WERI-Rb-1 (cell line): ENCODE data around the gene TM2D3.
A peak's percentile ranks its signal among the peaks of the same experiment; 100 is the strongest.

Experiments
- DNase-seq: peaks from one replicate; pipeline ENCODE4 v3.0.0-alpha.2; 2020
- H3K27ac ChIP-seq: fragments of 250-450 bp; sonication (Bioruptor Pico); 2 replicates; pipeline ENCODE4 v1.5.1; 2020; ENCODE audit warnings: mild to moderate bottlenecking, moderate library complexity
- H3K27me3 ChIP-seq: fragments of 250-450 bp; sonication (Bioruptor Pico); 2 replicates; pipeline ENCODE4 v1.5.1; 2021; ENCODE audit warnings: mild to moderate bottlenecking, low read depth, moderate library complexity; ENCODE audit not compliant: insufficient read depth, severe bottlenecking
- H3K36me3 ChIP-seq: fragments of 250-450 bp; sonication (Bioruptor Pico); 2 replicates; pipeline ENCODE4 v1.5.1; 2020; ENCODE audit warnings: mild to moderate bottlenecking, moderate library complexity
- H3K4me3 ChIP-seq: 2 replicates; pipeline ENCODE4 v1.5.1; 2011; ENCODE audit warnings: low read depth, mild to moderate bottlenecking, control low read depth, low read length
- H3K9me3 ChIP-seq: fragments of 250-450 bp; sonication (Bioruptor Pico); 2 replicates; pipeline ENCODE4 v1.5.1; 2021; ENCODE audit warnings: mild to moderate bottlenecking, moderate library complexity; ENCODE audit not compliant: severe bottlenecking
- CTCF ChIP-seq: IDR thresholded peaks from 2 replicates; pipeline ENCODE4 v1.5.1; 2011; ENCODE audit warnings: low read depth, mild to moderate bottlenecking, control low read depth, inconsistent platforms, low read length

The TM2D3 gene

DNA sequence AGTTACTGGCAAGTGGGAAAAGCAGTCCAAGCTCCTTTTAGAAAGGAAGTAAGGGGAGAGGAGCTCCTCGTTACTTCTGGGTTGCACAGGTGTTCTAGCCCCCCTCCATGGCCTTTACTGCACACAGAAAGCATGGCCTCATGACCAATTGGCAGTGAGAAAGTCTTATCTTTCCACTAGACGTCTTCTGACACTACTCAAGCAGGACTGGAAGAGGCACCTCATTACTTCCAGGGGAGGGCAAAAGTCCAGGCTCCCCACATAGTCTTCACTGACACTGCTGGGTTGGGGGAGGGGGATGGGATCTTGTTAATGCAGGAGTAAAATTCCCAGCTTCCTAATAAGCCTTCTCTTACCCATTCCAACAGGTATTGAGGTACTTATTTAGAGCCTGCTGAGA is 27.6 kb upstream of the TM2D3 start:
- Histone ChIP-seq H3K36me3 (peaks cover 3% of the 10 kb centered on the region; the same call in 1 of the 2 replicates), H3K27ac (no peak overlapping the region), H3K9me3 (no peaks in the 10 kb centered on the region), H3K4me3 (no peak overlapping the region), H3K27me3 (no peaks in the 10 kb centered on the region)
- no peak for DNase-seq
- TF ChIP-seq CTCF: no peak

- peak; percentile 66 for DNase-seq
- TF ChIP-seq CTCF: no peak
- H3K27ac ChIP-seq: peak overlapping the region; percentile 86
- peaks cover 4% of the 10 kb centered on the region for H3K36me3 ChIP-seq
- H3K4me3 ChIP-seq: no peak overlapping the region
- no peaks in the 10 kb centered on the region for H3K9me3 ChIP-seq
- H3K27me3 ChIP-seq: no peaks in the 10 kb centered on the region
Observed at GRCh38 chr15:101676921-101677329, 24.7 kb upstream of the TM2D3 start.

DNA sequence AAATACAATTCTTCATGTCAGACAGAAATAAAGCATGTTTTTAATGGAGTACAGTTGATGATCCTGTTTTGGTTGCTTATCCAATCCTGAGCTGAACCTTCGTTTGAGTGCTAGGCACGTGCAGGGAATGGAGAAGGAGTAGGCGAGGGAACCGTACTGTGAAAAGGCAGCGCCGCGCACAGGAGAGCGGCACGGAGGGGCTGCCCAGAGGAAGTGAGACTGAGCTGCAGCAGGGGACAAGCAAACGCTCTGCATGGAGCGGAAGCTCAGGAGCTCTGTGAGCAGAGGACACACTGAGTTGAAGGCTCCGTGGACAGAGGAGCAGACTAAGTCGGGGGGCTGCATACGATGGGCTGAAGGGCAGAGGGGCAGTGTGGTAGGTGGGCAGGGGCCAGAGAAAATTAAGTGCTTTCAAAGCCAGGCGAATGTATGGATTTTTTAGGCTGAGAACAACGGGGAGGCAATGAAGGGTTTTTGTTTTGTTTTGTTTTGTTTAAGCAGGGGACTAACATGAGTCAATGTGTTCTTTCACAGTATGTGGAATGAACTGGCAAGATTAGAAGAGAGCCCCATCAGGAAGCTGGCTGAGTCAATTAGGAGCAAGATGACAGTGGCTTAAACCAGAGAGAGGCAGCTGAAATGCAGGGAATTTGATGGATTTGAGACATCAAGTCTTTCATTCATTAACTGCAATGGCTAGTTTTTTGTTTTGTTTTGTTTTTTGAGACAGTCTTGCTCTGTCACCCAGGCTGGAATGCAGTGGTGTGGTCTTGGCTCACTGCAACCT is 23.8 kb upstream of the TM2D3 start:
- Histone ChIP-seq H3K36me3 (peaks cover 4% of the 10 kb centered on the region), H3K27ac (peak overlapping the region; percentile 86), H3K4me3 (no peak overlapping the region), H3K27me3 (no peaks in the 10 kb centered on the region), H3K9me3 (no peaks in the 10 kb centered on the region)
- no peak for TF ChIP-seq CTCF
- DNase-seq: no peak

DNA sequence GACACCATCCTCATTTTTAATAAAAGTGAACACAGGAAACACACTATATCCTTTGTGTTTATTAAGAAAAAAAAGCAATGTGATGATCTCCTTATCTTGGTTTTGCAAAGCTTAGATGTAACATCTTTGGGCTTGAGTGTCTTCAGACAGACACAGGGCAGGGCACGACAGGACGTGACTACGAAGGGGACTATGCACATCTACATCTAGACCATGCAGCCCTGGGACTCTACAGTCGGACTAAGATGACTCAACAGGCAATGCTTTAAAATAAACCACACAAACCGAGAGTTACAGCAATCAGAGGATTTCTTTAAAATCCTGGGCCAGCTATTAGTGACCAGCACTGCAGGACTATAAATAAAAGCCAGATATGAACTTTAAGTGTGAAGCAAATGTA is 22.8 kb upstream of the TM2D3 start:
- no peak overlapping the region for H3K27ac ChIP-seq
- TF ChIP-seq CTCF: no peak
- H3K9me3 ChIP-seq: no peaks in the 10 kb centered on the region
- no peak overlapping the region for H3K4me3 ChIP-seq
- H3K36me3 ChIP-seq: peaks cover 4% of the 10 kb centered on the region
- DNase-seq: no peak
- H3K27me3 ChIP-seq: no peaks in the 10 kb centered on the region

DNA sequence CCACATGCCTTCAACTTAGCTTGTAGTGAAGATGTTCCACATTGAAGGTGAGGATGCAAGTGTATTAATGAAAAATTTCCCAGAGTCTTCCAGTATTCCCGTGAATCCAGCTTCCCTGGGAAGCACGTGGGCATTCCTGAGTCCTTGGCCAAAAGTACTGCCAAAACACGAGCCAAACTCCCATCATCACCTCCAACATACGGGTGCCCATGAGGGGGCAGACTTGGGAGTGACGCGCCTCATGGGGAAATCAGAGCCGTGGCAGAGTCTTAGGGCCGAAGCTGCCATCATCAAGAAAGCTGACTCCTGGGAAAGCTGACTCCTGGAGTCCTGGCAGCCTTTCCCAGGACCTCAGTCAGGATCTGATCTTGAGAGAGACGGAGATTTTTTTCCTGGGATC is 20.1 kb upstream of the TM2D3 start:
- no peak overlapping the region for H3K27ac ChIP-seq
- no peaks in the 10 kb centered on the region for H3K27me3 ChIP-seq
- TF ChIP-seq CTCF: no peak
- peaks cover 4% of the 10 kb centered on the region for H3K36me3 ChIP-seq
- no peak for DNase-seq
- no peaks in the 10 kb centered on the region for H3K9me3 ChIP-seq
- H3K4me3 ChIP-seq: no peak overlapping the region

DNA sequence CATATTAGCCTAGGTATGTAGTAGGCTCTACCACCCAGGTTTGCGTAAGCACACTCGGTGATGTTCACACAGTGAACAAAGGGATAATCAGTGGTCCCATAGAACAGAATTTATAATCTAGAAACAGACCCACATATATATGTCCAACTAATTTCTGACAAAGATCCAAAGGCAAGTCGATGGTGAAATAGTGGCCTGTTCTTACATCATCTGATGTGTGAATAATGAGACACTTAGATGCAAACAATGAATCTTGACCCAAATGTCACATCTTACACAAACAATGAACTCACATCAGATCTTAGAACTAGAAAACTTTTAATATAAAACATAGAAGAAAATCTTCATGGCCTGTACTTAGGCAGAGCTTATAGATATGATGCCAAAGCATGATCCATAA is 17.6 kb upstream of the TM2D3 start:
- TF ChIP-seq CTCF: no peak

More for the DNA sequence above, 17.6 kb upstream of the TM2D3 start:
- DNase-seq: no peak
- Histone ChIP-seq H3K4me3 (no peak overlapping the region), H3K27ac (no peak overlapping the region), H3K36me3 (peaks cover under 1% of the 10 kb centered on the region), H3K9me3 (no peaks in the 10 kb centered on the region), H3K27me3 (no peaks in the 10 kb centered on the region)
